Naive B cell (primary cell): Measurements from ENCODE around the gene SEZ6. TPM values are rescaled to one million over a fixed set of nuclear protein-coding genes. Genes with fewer than 3 reads are reported as not detected.

ENCODE experiments used
- ATAC-seq, 2 donors: fragments of 150-1000 bp; cut with Tn5 transposase; 2 replicates each; pipeline ENCODE4 v1.10.0; 2021; ENCODE audit warnings: low read depth in 2 of 2, mild to moderate bottlenecking in 2 of 2, moderate library complexity in 2 of 2
- DNase-seq: peaks from one replicate; pipeline ENCODE4 v3.0.0; 2022
- H3K27ac Mint-ChIP-seq, 6 donors: one replicate each; pipeline ENCODE4 v1.8.0; 2020 to 2022; ENCODE audit warnings: mild to moderate bottlenecking in 6 of 6, mixed read lengths in 6 of 6, moderate library complexity in 5 of 6, inconsistent platforms in 2 of 6
- H3K27me3 Mint-ChIP-seq, 3 donors: one replicate each; pipeline ENCODE4 v1.8.0; 2021 to 2022; ENCODE audit warnings: mixed read lengths in 3 of 3, mild to moderate bottlenecking in 1 of 3
- H3K36me3 Mint-ChIP-seq, 2 donors: one replicate each; pipeline ENCODE4 v1.8.0; 2020 to 2022; ENCODE audit warnings: mixed read lengths in 2 of 2, inconsistent platforms in 1 of 2, mild to moderate bottlenecking in 1 of 2
- H3K4me1 Mint-ChIP-seq, 3 donors: one replicate each; pipeline ENCODE4 v1.8.0; 2020 to 2022; ENCODE audit warnings: mixed read lengths in 3 of 3, inconsistent platforms in 1 of 3, mild to moderate bottlenecking in 1 of 3, moderate library complexity in 1 of 3
- H3K4me3 Mint-ChIP-seq, 8 donors: one replicate each; pipeline ENCODE4 v1.8.0; 2020 to 2022; ENCODE audit warnings: mild to moderate bottlenecking in 8 of 8, mixed read lengths in 8 of 8, moderate library complexity in 8 of 8, inconsistent platforms in 2 of 8
- H3K9me3 Mint-ChIP-seq, 7 donors: one replicate each; pipeline ENCODE4 v1.8.0; 2020 to 2022; ENCODE audit warnings: mixed read lengths in 7 of 7, mild to moderate bottlenecking in 5 of 7, inconsistent platforms in 2 of 7, moderate library complexity in 1 of 7
- polyA plus RNA-seq, 6 donors: library from polyadenylated mRNA; unstranded; fragments of 300-500 nt; fragmentation: Illumina TruSeq; gene quantifications; one replicate each; pipeline ENCODE4 v1.2.3, GENCODE V29; 2021; ENCODE audit warnings: low read depth in 6 of 6

The SEZ6 gene, protein sequence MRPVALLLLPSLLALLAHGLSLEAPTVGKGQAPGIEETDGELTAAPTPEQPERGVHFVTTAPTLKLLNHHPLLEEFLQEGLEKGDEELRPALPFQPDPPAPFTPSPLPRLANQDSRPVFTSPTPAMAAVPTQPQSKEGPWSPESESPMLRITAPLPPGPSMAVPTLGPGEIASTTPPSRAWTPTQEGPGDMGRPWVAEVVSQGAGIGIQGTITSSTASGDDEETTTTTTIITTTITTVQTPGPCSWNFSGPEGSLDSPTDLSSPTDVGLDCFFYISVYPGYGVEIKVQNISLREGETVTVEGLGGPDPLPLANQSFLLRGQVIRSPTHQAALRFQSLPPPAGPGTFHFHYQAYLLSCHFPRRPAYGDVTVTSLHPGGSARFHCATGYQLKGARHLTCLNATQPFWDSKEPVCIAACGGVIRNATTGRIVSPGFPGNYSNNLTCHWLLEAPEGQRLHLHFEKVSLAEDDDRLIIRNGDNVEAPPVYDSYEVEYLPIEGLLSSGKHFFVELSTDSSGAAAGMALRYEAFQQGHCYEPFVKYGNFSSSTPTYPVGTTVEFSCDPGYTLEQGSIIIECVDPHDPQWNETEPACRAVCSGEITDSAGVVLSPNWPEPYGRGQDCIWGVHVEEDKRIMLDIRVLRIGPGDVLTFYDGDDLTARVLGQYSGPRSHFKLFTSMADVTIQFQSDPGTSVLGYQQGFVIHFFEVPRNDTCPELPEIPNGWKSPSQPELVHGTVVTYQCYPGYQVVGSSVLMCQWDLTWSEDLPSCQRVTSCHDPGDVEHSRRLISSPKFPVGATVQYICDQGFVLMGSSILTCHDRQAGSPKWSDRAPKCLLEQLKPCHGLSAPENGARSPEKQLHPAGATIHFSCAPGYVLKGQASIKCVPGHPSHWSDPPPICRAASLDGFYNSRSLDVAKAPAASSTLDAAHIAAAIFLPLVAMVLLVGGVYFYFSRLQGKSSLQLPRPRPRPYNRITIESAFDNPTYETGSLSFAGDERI
- 1 to 10 TPM in 5 of 6 donors, under 1 TPM in 1; 0.41 to 3.6 (median 1.7) TPM for polyA plus RNA-seq

DNA sequence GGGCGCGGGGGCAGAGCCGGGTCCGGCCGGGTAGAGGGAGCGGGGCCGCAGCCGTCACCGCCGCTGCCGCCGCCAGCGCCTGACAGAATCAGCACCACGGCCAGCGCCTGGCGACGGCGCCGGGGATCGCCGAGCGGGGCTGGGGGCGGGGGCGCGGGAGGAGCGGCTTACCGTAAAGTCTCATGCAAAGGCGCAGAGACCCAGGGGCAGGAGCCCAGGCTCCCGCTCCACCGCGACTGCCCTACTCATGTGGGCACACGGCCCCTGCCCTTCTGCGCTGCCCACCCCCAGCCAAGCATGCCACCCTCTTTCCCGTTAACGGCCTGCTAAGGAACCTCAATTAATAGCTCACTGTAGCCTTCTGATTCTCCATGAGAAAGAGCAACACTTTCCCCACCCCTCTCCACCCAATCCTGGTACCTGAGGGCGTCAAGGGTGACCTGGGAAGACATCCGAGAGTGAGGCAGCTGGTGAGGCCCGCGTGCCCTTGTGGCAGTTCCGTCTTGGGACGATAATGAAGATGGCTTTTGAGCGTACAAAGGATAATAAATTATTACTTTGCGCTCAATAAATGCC, at the start of gene SEZ6:
SEZ6 (minus strand) TSS at position 98 of the 576 bp plus-strand sequence. CDS start 164 bp downstream, outside the sequence.
- DNase-seq (peak; percentile 37), ATAC-seq (peak; percentile 65 to 72)
- H3K9me3 Mint-ChIP-seq: peaks cover 0 to 4% (median 0%) of the 10 kb centered on the region in 7 donors
- H3K27me3 Mint-ChIP-seq: peaks cover 43 to 81% (median 74%) of the 10 kb centered on the region in 3 donors
- H3K27ac Mint-ChIP-seq: no peak within 1 kb of the TSS
- peaks cover 0 to 10% of the 10 kb centered on the region in 2 donors for H3K36me3 Mint-ChIP-seq
- H3K4me3 Mint-ChIP-seq: peak within 1 kb of the TSS in 5 of 8 donors; percentile 22 to 39 (median 32)
- H3K4me1 Mint-ChIP-seq: peaks cover 0 to 4% (median 4%) of the 10 kb centered on the region in 3 donors

DNA sequence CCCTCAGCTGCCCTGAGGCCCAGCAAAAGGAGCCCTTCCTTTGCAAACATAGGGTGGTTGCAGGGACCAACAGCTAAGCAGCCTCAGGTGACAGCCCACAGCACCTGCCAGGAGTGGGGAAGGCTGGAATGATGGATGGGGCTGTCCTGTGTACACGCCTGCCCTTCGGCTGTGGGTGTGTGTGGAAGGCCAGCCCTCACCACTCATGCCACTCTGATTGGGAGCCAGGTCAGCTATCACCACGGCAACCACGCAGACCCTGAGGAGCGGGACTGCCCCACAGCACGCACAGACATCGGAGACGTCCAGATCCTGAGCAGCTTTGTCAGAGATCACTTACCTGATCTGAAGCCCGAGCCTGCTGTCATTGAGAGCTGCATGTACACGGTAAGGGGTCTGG, 49.0 kb upstream of the SEZ6 start:
- no peaks in the 10 kb centered on the region for H3K4me1 Mint-ChIP-seq
- DNase-seq (no peak), ATAC-seq (no peak)
- peaks cover 0 to 8% (median under 1%) of the 10 kb centered on the region in 3 donors for H3K27me3 Mint-ChIP-seq
- H3K27ac Mint-ChIP-seq: no peak overlapping the region
- H3K4me3 Mint-ChIP-seq: no peak overlapping the region
- H3K9me3 Mint-ChIP-seq: no peaks in the 10 kb centered on the region
- no peaks in the 10 kb centered on the region for H3K36me3 Mint-ChIP-seq

DNA sequence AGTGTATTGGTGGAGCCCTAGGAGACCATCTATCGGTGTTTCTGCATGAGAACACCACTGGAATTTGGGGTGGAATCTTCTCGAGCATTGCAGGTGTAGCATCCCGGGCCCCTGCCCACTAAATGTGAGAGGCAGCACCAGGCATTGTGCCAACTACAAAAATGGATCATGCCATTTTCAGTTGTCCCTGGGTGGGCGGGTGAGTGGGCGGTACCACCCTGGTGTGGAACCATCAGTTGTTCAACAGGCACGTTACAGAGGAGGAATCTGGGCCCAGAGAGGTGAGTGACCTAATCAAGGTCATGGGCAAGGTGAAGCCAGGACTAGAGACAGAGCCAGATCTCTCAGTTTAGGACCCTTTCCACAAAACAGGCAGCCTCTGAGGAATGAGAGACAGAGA, 45.9 kb upstream of the SEZ6 start:
- H3K27me3 Mint-ChIP-seq: peaks cover 10 to 16% (median 12%) of the 10 kb centered on the region in 3 donors
- H3K4me1 Mint-ChIP-seq: no peaks in the 10 kb centered on the region
- H3K36me3 Mint-ChIP-seq: no peaks in the 10 kb centered on the region
- H3K4me3 Mint-ChIP-seq: no peak overlapping the region
- no peak for DNase-seq
- H3K27ac Mint-ChIP-seq: no peak overlapping the region
- no peaks in the 10 kb centered on the region for H3K9me3 Mint-ChIP-seq
- no peak for ATAC-seq

GRCh38 chr17:29051194-29051593, 45.4 kb upstream of the SEZ6 start:
- peaks cover 10 to 21% (median 16%) of the 10 kb centered on the region in 3 donors for H3K27me3 Mint-ChIP-seq
- H3K27ac Mint-ChIP-seq: peak overlapping the region in 1 of 6 donors; percentile 72

DNA sequence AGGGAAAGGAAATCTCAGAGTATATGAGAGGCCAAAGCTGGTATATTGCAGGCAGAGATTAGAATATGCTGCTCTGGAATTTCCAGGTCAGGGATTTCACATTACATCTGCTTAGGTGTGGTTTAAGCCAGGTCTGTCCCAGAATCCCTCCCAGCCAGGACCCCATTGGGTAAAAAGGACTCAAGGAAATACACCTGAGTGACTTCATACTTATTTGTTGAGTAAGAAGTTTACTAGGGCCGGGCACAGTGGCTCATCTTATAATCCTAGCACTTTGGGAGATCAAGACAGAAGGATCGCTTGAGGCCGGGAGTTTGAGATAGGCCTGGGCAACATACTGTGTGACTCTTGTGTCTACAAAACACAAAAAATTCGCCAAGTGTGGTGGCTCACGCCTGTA, 44.3 kb upstream of the SEZ6 start:
- Mint-ChIP-seq H3K4me3 (no peak overlapping the region), H3K9me3 (no peaks in the 10 kb centered on the region), H3K27ac (no peak overlapping the region), H3K36me3 (no peaks in the 10 kb centered on the region), H3K27me3 (peaks cover 10 to 25% (median 21%) of the 10 kb centered on the region in 3 donors), H3K4me1 (no peaks in the 10 kb centered on the region)
- ATAC-seq: no peak
- no peak for DNase-seq

More at GRCh38 chr17:29051194-29051593, 45.4 kb upstream of the SEZ6 start:
- Mint-ChIP-seq H3K36me3 (no peaks in the 10 kb centered on the region), H3K4me1 (no peaks in the 10 kb centered on the region), H3K9me3 (no peaks in the 10 kb centered on the region), H3K4me3 (no peak overlapping the region)
- DNase-seq (no peak), ATAC-seq (no peak)

GRCh38 chr17:29049541-29050145, 43.8 kb upstream of the SEZ6 start:
- Mint-ChIP-seq H3K27ac (no peak overlapping the region), H3K4me3 (no peak overlapping the region), H3K4me1 (no peaks in the 10 kb centered on the region), H3K9me3 (no peaks in the 10 kb centered on the region), H3K36me3 (no peaks in the 10 kb centered on the region), H3K27me3 (peaks cover 10 to 25% (median 21%) of the 10 kb centered on the region in 3 donors)
- no peak for ATAC-seq
- no peak for DNase-seq

DNA sequence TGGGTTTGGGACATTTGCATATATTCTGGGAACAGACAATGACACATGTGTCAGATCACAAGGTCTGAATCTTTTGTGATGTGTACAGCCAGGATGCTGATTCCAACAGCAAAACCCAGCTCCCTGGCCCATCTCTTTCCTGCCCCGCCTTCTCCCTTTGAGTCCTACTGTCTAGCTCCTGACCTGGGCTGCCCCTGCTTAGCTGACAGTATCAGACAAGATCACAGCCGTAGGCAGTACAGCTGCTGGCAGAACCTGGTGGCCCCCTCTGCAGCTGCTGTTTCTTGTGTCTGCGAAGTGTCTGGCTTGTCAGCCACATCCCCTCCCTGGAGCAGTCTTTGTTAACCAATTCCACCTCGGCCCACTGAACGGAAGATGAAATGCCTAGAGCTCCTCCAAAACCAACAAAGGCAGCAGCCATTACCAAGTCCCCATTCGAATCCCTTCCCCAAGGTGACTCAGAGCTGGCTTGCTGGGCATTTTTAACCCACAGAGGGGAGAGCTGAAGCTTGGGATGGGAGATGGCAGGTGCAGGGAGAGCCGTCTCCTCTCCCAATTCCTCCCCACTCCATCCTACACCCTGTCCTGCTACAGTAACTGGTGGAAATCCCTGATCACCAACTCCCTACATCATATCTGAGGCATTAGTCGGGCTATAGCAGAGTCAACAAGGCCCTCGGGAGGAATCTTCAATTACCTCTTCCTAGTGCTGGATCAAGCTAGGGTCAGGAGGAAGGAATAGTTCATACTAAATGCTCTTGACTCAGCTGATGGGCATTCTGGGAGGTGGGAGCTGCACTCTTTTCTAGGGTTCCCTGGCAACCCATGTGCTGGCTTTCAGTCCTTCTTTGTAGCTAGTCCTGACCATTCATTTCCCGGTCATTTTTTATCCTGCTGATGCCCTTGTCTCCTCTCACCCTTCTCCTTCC, 42.9 kb upstream of the SEZ6 start:
- H3K4me1 Mint-ChIP-seq: peaks cover 0 to under 1% (median 0%) of the 10 kb centered on the region in 3 donors
- H3K9me3 Mint-ChIP-seq: no peaks in the 10 kb centered on the region
- no peaks in the 10 kb centered on the region for H3K36me3 Mint-ChIP-seq
- peaks cover 10 to 25% (median 21%) of the 10 kb centered on the region in 3 donors for H3K27me3 Mint-ChIP-seq
- DNase-seq: no peak
- peak overlapping the region in 3 of 6 donors; percentile 37 to 49 (median 47) for H3K27ac Mint-ChIP-seq
- ATAC-seq: no peak
- H3K4me3 Mint-ChIP-seq: no peak overlapping the region

- no peak for ATAC-seq
- H3K9me3 Mint-ChIP-seq: no peaks in the 10 kb centered on the region
- H3K27ac Mint-ChIP-seq: no peak overlapping the region
Measured at GRCh38 chr17:29046473-29046839, 40.6 kb upstream of the SEZ6 start.

DNA sequence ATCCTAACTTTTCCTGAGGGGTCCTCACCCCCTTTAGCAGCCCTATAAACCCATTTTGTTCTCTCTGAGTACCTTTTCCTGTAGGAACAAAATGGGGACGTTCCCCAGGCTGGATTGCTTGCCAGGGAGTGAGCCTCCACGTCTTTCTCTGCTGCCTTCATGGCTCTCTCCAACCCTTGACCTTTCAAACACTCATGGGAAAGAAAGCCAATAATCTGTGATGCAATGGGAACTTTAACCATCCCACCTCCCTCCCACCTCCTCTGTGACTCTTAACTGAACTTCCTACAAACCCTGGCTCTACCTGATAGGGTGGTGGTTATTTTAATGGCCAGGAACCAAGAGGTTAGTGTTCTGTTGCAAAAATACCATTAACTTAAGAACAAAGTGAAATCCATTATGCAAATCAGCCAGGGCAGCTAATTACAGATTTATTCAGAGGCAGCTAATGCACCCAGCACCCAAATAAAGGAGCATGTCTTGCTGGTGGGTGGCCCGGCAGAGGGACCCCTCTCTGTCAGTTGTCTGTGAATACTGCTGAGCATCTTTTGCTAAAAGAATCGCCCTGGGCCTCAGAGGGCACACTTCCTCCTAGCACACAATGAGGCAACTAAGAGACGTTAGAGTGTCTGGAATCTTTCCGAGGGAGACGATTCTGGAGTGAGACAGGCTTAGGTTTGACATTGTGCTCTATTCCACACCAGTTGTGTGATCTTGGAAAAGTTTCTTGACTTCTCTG, 40.1 kb upstream of the SEZ6 start:
- Mint-ChIP-seq H3K9me3 (no peaks in the 10 kb centered on the region), H3K4me1 (peaks cover 15 to 24% (median 17%) of the 10 kb centered on the region in 3 donors), H3K27ac (no peak overlapping the region), H3K36me3 (no peaks in the 10 kb centered on the region), H3K4me3 (no peak overlapping the region), H3K27me3 (peaks cover 5 to 25% (median 21%) of the 10 kb centered on the region in 3 donors)
- ATAC-seq: no peak
- DNase-seq: no peak

More at GRCh38 chr17:29046473-29046839, 40.6 kb upstream of the SEZ6 start:
- no peaks in the 10 kb centered on the region for H3K36me3 Mint-ChIP-seq
- peak overlapping the region in 1 of 8 donors; percentile 73 for H3K4me3 Mint-ChIP-seq
- peaks cover 5 to 25% (median 21%) of the 10 kb centered on the region in 3 donors for H3K27me3 Mint-ChIP-seq
- H3K4me1 Mint-ChIP-seq: peaks cover 15 to 21% (median 17%) of the 10 kb centered on the region in 3 donors
- no peak for DNase-seq

- peaks cover 4 to 25% (median 21%) of the 10 kb centered on the region in 3 donors for H3K27me3 Mint-ChIP-seq
- no peak for DNase-seq
- no peak for ATAC-seq
- H3K36me3 Mint-ChIP-seq: no peaks in the 10 kb centered on the region
- H3K27ac Mint-ChIP-seq: no peak overlapping the region
- no peaks in the 10 kb centered on the region for H3K9me3 Mint-ChIP-seq
- peaks cover 15 to 24% (median 17%) of the 10 kb centered on the region in 3 donors for H3K4me1 Mint-ChIP-seq
- H3K4me3 Mint-ChIP-seq: no peak overlapping the region
Measured at GRCh38 chr17:29045026-29045425, 39.2 kb upstream of the SEZ6 start.

DNA sequence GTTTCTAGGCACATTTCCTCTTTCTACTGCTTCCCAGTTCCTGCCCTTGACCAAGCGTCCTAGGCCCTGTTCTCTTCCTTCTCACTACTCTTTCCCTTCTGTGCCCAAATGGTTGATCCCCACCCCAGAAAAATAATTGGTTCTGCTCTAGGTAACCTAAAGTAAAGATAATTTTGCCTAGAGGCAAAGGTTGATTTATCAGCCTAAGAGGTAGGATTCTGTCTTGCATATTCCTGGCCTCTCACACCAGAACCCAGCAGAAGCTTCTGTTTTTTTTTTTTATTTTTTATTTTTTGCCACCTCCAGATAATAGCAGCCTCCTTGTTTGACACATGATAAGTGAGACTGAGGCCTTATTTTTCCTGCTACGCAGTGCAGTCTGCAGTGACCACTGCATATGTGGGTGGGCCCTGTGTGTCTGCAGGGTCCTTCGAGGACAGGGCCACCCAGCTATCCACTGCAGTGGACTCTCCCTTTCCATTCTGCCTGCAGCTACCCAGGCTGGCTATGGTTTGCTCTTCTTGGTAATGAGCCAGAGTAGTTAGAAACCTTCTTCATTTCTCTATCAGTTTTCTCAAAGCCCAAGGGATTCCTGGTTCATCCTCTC, 37.8 kb upstream of the SEZ6 start:
- Mint-ChIP-seq H3K4me3 (peak overlapping the region in 1 of 8 donors; percentile 0), H3K36me3 (no peaks in the 10 kb centered on the region), H3K27me3 (peaks cover 4 to 14% (median 13%) of the 10 kb centered on the region in 3 donors), H3K4me1 (peaks cover 15 to 24% (median 17%) of the 10 kb centered on the region in 3 donors), H3K9me3 (no peaks in the 10 kb centered on the region), H3K27ac (peak overlapping the region in 2 of 6 donors; percentile 53 to 77)
- no peak for ATAC-seq
- DNase-seq: peak; percentile 18
